ENCODE results near the gene PARD3B.

Gene PARD3B

DNA sequence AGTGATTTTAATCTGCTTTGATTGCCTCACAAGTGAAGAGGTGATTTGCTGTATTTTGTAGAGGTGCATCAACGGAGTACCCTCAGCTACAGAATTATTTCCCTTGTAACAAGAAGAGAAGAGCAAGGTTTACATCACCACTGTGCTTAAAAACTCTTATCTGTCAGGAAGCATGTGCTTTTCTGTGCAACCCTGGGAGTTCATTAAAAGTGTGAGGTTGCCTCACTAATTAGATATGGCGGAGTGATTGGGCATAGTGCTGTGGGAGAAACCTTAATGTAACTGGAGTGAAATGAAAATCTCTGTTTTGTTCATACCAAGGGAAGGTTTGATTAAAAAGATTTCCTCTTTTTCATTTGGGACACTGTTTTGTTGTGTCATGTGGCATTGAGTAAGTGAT, 544.7 kb downstream of the PARD3B start:
- in situ Hi-C loops (cut with MboI; ENCODE audit: low pct_unique_long_range_greater_than_20kb, low sequenced_read_pairs), result no loop called here
- DNase-seq, result no peak

DNA sequence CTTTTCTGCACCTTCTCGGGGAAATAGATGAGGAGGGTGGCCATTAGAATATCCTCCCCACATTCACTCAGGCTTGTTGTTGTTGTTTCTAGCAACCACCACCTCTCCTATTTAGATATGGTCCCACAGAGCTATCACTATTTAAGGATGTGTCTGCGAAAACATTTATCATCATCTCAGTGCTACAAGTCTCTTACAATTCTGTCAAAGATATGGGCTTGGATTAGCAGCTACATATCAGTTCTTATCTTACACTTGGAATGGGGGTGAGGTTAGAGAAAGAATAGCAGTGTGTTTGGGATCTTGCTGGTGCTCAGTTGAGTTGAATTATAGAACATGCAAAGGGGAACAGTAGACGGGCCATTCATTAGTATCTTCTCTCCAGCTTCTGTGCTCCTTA, 546.1 kb downstream of the PARD3B start:
- in situ Hi-C loops (cut with MboI; ENCODE audit: low pct_unique_long_range_greater_than_20kb, low sequenced_read_pairs), result no loop called here
- no peak for DNase-seq

DNA sequence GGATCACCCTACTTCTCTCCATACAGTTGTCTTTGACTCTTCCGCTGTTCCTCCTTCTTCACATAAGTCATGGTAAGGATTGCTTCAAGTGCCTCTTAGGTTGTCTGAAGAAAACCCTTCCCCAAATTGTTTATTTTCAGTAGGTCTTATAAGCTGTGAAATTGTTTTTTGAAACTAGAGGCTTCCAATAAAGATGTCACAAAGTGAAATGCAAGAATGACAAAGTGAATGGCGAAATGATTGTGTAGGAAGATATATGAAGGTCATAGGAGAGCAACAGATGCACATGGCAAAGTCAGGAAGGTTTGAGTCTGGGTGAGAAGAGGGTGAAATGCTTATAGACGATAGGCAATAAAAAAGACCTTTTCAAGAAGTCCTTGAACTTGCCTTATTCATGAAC, 548.8 kb downstream of the PARD3B start:
- in situ Hi-C loops (cut with MboI; ENCODE audit: low pct_unique_long_range_greater_than_20kb, low sequenced_read_pairs), result no loop called here
- DNase-seq, result no peak

DNA sequence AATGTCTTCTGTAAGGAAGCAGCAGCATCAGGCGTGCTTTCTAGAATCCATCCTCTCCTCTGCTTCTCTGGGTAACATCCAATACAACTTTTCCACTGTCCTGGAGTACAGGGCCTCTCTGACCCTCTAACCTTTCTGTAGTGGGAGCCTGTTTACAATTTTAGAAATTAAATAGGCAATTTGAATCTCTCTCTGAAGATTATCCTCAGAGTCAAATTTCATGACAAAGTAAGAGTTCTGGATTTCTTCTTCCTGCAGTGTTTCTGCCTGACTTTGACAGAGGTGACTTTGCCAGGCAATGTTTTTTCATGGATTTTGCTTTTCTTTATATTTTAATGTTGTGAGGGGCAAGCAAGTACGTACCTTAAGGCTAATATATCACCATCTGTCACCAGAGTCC, 558.4 kb downstream of the PARD3B start:
- in situ Hi-C loops (cut with MboI; ENCODE audit: low pct_unique_long_range_greater_than_20kb, low sequenced_read_pairs), result no loop called here
- no peak for DNase-seq

DNA sequence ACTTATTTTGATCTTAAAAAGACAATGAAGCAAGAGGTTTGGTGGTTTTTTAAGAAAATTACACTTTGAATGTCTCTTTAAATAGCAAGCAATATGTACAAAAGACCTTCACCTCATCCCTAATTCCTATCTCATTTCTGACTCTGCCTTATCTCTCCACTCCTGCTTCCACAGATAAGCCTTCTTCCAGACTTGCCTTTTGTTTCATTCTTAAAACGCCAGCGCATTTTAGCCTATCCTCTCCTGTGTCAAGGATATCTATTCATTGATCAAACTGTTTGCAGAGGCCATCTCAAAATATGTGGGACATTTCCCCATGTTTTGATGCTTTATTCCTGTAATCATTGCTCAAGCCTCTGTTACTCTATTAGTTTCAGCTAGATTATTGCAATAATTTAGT, 562.5 kb downstream of the PARD3B start:
- in situ Hi-C loops (cut with MboI; ENCODE audit: low pct_unique_long_range_greater_than_20kb, low sequenced_read_pairs), result no loop called here
- no peak for DNase-seq

DNA sequence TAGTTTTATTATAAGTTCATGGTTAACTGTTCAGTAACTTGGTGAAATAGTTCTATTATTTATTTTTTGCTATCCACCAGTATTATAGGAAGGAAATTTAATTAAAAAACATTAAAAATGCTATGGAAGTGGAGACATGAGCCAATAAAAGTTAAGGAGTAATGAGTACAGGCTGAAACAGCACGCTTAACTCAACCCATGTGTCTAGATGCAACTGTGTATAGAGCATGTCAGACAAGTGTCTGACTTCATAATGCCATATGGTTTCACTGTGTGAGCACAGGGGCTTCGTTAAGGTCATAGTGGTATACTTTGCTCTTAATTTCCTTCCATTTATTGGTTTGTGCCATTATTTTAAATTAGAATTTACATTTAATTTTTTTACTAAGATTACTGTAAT, 570.2 kb downstream of the PARD3B start:
- in situ Hi-C loops (cut with MboI; ENCODE audit: low pct_unique_long_range_greater_than_20kb, low sequenced_read_pairs), result no loop called here
- no peak for DNase-seq

DNA sequence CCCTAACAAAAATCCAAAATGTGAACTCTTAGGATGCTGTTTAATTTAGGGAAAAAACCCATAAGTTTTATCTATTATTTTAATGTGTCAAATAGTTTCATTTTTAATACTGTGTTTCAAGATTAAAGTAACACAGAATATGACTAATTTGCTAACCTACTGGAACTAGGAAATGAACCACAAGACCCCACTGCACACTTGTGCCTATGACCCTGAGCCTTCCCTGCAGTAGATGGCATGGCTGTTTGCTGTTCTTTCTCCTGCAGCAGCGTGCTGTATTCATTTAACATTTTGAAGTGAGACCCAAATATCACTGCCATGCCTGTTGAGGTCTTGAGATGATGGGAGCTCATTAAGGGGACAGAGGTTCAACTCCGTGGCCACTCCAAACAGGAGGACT, 571.9 kb downstream of the PARD3B start:
- DNase-seq, result no peak
- in situ Hi-C loops (cut with MboI; ENCODE audit: low pct_unique_long_range_greater_than_20kb, low sequenced_read_pairs), result no loop called here

DNA sequence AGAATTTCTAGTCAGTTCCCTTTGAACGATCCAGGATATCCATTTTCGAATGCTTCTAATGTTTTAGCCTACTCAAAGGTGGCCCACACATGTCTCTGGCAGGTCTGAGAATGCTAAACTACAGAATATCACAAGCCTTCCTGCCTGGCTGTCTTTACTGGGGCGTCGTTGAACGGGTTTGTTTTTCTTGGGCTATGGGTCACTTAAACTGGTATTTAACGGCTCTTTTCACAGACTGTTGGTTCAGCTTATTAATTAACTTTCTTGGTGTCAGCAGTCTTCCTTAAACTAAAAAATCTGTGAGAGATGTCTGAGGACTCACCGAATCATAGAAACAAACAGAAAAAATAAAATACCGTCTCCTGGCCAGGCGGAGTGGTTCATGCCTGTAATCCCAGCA, 573.9 kb downstream of the PARD3B start:
- in situ Hi-C loops (cut with MboI; ENCODE audit: low pct_unique_long_range_greater_than_20kb, low sequenced_read_pairs), result no loop called here
- DNase-seq, result no peak

DNA sequence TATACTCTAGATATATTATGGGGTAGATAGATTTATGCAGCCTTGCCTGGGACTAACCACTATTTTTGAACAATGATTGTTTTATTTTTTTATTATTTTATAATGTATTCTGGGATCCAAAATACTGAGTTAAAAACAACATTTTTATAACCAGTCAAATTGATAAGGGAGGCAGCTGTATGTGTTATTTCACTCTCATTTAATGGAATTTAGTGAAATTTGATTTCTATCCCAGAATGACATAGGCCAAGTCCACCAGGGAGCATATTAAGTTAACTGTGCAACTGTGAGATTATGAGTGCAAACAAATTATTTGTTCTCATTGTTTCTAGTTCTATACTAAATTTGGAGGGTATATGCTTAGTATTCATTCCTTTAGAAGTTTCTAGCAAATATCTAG, 583.5 kb downstream of the PARD3B start:
- in situ Hi-C loops (cut with MboI; ENCODE audit: low pct_unique_long_range_greater_than_20kb, low sequenced_read_pairs), result no loop called here
- DNase-seq, result no peak

DNA sequence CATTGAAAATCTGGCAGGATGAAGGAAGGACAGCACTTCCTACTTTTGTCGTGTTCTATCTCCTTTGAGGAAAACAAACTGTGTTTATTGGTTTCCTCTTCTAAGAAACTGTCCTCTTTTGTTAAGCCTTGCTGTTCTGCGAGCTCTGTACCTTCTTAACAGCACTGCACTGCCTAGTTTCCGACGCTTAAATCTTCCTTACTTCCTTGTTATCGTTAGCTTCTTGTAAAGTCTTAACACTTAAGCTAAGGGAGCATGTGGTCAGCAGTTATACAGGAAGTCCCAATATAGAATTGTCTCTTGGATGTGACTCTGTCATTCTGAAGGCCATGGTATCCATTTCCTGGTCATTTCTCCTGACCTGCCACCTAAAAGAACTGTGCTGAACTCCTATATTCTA, 584.3 kb downstream of the PARD3B start:
- in situ Hi-C loops (cut with MboI; ENCODE audit: low pct_unique_long_range_greater_than_20kb, low sequenced_read_pairs), result no loop called here
- peak; percentile 45 for DNase-seq

DNA sequence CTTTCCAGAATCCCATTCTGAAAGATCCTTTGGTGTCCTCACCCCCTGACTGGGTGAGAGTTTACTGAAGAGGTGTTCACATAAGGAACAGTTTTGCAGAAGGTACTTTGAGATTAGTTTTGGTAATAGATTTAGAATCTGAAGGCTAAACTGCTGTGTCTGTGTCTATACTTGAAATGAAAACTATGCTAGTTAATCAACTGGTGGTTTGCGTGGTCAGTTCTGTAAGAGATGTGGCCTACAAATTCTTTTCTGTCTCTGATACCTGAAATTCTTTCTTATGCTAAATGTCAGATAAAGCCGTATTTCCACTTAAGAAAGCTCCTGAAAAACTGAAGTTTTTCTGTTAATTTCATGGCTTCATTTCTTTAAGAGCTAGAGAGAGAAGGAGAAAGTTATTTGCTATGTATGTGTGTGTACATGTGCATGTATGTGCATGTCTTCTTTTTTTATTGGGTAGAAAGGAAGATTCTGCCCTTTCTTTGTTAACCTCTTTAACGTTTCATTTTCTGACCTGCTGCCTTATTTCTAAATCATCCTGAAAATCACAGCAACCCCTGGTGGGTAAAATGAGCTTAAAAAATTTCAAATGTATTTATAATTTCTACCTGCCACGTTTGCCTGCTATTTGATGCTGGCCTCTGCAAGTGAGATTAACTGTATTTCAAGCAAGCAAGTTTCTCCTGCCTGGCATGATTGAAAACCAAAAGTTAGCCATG, 585.0 kb downstream of the PARD3B start:
- in situ Hi-C loops (cut with MboI; ENCODE audit: low pct_unique_long_range_greater_than_20kb, low sequenced_read_pairs), result no loop called here
- no peak for DNase-seq

DNA sequence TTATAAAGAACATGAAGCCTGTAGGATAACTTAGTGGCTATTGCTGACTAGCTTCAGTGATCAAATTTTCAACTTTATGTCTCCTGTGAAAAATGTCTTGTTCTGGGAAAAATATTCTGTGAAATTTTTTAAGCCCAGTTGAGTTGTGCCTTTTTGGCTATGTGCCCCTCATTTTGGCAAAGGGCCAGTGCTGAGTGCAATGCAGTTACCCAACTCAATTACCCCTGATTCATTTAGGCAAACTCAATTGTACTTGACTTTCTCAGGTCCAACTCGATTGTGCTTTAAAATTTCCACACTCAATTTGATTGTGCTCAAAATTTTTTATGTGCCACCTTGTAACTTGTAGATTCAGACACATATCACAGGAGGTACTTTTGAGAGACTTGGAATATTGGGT, 588.3 kb downstream of the PARD3B start:
- in situ Hi-C loops (cut with MboI; ENCODE audit: low pct_unique_long_range_greater_than_20kb, low sequenced_read_pairs), result no loop called here
- DNase-seq, result no peak

DNA sequence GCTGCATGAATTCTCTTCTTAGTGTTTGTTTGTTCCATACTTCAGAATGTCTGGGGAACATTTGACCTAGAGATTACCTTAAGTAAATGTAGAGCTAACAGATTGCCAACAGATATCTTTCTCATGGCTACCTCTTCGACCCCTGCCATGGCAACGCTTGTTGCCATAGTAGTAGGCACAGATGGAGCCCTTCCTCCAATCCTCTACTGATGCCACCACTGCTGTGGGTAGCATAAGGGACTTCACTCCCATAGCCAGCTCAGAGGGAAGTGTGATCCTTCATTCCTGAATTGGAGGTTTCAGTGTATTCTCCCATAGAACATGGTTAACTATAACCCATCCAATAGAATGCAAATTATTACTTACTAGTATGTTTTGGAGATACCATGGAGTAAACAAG, 593.5 kb downstream of the PARD3B start:
- in situ Hi-C loops (cut with MboI; ENCODE audit: low pct_unique_long_range_greater_than_20kb, low sequenced_read_pairs), result no loop called here
- no peak for DNase-seq

DNA sequence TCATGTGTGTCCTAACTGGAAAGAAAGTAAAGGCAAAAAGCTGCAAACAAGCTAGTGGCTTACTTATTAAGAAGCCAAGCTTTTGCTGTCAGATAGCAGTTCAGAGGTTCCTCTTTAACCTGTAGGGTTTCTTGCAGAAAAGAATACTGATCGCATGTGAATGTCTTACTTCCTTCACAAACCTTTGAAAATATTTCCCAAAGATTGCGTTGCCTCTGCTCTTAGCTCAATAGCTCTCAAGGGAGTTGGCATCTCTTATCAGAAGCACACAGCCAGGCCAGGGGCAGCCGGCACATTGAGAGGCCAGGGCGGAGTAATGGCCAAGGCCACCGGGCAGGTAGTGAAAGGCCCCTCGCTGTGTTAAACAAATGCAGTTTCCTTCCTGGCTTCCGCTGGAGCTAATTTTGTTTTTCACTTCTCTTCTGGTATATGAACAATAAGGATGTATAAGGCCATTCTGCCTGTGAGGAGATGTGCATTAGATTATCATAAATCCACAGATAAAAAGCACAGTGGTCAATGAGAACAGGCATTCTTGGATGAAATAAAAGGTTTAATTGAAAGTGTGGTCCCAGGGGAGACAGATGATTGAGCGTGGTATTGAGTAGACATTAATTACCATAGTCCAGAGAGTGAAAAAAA, 594.7 kb downstream of the PARD3B start:
- in situ Hi-C loops (cut with MboI; ENCODE audit: low pct_unique_long_range_greater_than_20kb, low sequenced_read_pairs), result no loop called here
- peak; percentile 52 for DNase-seq

DNA sequence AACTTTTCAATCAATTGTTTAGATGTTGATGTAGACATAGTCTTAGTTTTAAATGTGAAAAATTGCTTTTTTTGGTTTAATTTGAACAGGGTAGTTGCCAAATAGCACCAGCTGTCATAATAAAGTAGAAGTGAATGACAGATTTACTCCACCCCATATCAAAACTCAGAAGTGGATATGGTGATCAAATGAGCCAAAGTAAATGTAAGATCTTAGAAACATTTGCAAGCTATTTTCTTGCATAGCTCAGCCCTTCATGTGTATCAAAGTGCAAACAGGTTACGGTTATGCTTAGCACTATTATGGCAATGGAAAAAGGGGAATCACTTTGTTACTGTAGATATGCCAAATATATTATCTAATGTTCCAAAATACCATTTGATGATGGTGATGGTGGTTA, 596.1 kb downstream of the PARD3B start:
- in situ Hi-C loops (cut with MboI; ENCODE audit: low pct_unique_long_range_greater_than_20kb, low sequenced_read_pairs), result no loop called here
- no peak for DNase-seq

DNA sequence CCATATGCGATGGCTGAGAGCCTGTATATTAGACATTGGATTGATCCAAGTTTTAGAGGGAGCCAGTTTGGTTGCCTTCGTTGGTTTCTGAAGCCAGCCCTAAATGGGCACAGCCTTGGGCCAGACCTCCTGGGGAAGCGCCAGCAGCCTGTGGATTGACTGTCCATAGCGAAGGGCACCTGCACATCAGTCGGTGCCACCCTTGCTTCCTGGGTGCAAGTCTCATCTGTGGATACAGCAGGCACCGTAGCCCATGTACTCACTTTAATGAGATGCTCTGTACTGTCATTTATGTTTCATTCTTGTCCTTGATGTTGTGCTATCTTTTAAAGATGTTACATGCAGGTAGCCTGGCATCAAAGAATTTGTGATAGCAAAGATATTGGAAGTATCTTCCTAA, 600.6 kb downstream of the PARD3B start:
- in situ Hi-C loops (cut with MboI; ENCODE audit: low pct_unique_long_range_greater_than_20kb, low sequenced_read_pairs), result no loop called here
- no peak for DNase-seq

DNA sequence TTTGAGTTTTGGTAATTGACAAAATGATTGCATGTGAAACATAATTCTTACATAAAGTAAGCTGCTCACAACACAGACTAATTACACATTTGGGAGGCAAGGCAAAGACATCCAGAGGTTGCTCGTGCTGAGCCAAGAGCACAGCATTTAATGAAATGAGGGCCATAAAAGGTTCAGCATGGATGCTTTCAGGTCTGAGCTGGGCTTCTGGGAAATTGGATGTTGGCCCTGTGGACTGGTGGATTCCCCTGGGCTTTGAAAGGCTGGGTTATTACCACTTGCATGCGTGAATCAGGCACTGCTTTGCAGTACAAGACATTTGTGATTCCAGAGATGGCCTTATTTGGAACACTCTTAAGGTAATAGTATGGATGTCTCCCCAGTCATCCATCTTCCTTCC, 603.5 kb downstream of the PARD3B start:
- in situ Hi-C loops (cut with MboI; ENCODE audit: low pct_unique_long_range_greater_than_20kb, low sequenced_read_pairs), result no loop called here
- DNase-seq, result no peak

DNA sequence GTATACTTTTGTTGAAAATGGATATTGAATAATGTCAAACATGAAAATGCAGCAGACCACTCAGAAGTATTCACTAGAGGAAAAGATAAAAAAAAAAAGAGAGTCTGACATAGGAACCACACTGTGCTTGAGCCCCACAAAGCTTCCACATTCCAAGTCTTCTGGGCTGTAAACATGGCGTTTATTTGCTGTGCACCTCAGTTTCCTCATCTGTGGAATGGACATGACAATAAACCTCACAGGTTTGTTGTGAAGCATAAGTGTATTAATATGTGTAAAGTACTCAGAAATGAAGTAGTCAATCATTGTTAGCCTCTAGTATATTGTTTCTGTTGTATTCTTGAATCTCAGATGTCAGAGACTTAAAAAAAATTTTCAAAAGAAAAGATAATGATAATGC, 611.2 kb downstream of the PARD3B start:
- DNase-seq, result no peak
- in situ Hi-C loops (cut with MboI; ENCODE audit: low pct_unique_long_range_greater_than_20kb, low sequenced_read_pairs), result no loop called here

DNA sequence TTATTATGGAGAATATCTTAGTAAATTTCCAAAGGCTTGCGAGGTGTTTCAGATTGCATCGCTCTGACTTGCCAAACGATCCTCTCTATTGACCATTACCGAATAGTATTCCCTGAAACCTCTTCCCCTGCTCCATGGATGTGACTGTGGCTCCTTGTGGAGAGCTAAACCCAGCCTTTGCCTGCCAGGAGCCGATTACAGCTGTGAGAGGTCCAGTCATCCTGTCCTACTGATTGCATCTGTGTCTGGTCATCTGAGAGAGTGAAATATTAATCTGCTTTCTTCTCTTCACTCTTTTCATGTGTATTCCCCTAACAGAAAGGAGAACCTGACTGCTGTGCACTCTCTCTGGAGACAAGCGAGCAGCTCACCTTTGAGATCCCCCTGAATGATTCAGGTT, 613.1 kb downstream of the PARD3B start:
- in situ Hi-C loops (cut with MboI; ENCODE audit: low pct_unique_long_range_greater_than_20kb, low sequenced_read_pairs), result no loop called here
- no peak for DNase-seq

DNA sequence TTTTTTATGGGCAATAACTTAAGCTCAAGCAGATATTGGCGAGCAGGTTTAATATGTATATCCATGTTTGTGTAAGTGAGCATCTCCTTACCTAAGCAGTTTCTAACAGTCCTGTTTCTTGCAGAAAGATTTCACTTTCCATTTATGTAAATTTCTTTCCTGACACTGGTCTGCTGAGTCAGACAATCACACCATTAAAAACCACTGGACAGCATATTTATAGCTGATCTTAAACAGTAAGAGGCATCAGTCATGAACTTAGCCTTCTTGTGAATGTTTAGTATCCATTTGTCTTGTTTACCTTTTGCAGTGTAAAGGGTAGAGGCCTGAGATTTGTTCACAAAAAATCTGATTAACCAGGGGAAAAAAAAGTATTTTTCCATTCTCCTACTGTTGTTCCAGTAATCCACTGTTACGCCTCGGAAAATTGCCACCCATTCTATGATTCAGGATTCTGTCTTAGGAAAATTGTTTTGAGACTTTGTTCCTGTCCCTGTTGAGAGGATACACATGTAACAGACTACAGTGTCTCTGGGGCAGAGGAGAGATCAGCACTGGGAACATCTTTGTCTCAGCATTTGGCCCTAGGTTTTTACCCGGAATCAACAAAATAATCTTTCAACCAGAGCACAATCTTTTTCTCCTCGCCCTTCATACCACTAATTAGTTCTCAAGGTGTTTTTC, 616.0 kb downstream of the PARD3B start:
- in situ Hi-C loops (cut with MboI; ENCODE audit: low pct_unique_long_range_greater_than_20kb, low sequenced_read_pairs), result no loop called here

DNA sequence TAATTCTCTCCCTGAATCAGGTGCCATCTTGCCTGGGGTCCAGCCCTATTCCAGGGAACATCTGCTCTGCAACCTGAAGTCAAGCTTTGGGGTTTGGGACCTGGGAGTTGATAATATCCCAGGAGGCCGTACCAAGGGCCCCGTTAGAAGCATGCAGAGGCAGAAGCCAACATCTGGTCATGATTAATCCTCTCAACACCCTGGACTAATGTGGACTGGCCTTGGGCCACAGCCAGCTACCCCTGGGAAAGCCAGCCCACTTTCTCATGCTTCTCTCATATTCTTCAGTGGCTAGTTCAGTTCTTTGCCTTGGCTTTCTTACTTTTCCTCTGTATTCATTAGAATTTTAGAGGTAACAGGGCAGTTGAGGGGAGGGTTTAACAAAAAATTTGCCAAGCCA, 621.5 kb downstream of the PARD3B start:
- no peak for DNase-seq
- in situ Hi-C loops (cut with MboI; ENCODE audit: low pct_unique_long_range_greater_than_20kb, low sequenced_read_pairs), result no loop called here

More for the DNA sequence above, 616.0 kb downstream of the PARD3B start:
- no peak for DNase-seq

Measured in KBM-7 (cell line).